Colonic mucosa (tissue), 4 donors: Measurements from ENCODE around the gene CELSR3. TPM values are rescaled to one million over a fixed set of nuclear protein-coding genes. Genes with fewer than 3 reads are reported as not detected.
A peak's percentile ranks its signal among the peaks of the same experiment; 100 is the strongest.

Experiments used
- DNase-seq: peaks from one replicate; pipeline ENCODE4 v3.0.0-alpha.2; 2020
- H3K27ac ChIP-seq: fragments of 200-600 bp; one replicate; pipeline ENCODE4 v1.8.0; 2021
- H3K27me3 ChIP-seq: fragments of 200-600 bp; one replicate; pipeline ENCODE4 v1.8.0; 2021
- H3K36me3 ChIP-seq: fragments of 200-600 bp; one replicate; pipeline ENCODE4 v1.8.0; 2021
- H3K4me1 ChIP-seq: fragments of 200-600 bp; one replicate; pipeline ENCODE4 v1.8.0; 2021; ENCODE audit warnings: mild to moderate bottlenecking
- H3K4me3 ChIP-seq: fragments of 200-600 bp; one replicate; pipeline ENCODE4 v1.8.0; 2021
- H3K9ac ChIP-seq, 2 donors: one replicate each; pipeline ENCODE4 v1.7.0; 2013; ENCODE audit warnings: control low read depth in 2 of 2, low read depth in 2 of 2, low read length in 2 of 2
- H3K9me3 ChIP-seq: fragments of 200-600 bp; one replicate; pipeline ENCODE4 v1.8.0; 2021
- CTCF ChIP-seq: fragments of 200-600 bp; IDR thresholded peaks from one replicate; pipeline ENCODE4 v1.8.0; 2022; ENCODE audit warnings: antibody characterized with exemption, mild to moderate bottlenecking
- intact Hi-C: fragments of 100-400 bp; cut with DNase I; formaldehyde crosslinking; loops from one replicate; pipeline ENCODE4 v1.14.1; 2022
- total RNA-seq, 2 donors: library from RNA; stranded (reverse); fragmentation: NEBNext Ultra II Directional in 1 of 2; extraction: Animal tissue kit (Norgen Biotek cat#: 25700) in 1 of 2; gene quantifications; one replicate each; pipeline ENCODE4 v1.2.1, GENCODE V29; 2021
- donor health status: healthy.
- donor health status: DM: no; HTN: no; CAD: no.
- donor health status: DM: no; HTN: no; CAD: no.

The CELSR3 gene
- total RNA-seq, 2 donors from 2014 or later: 1.3 to 2.0 TPM

DNA sequence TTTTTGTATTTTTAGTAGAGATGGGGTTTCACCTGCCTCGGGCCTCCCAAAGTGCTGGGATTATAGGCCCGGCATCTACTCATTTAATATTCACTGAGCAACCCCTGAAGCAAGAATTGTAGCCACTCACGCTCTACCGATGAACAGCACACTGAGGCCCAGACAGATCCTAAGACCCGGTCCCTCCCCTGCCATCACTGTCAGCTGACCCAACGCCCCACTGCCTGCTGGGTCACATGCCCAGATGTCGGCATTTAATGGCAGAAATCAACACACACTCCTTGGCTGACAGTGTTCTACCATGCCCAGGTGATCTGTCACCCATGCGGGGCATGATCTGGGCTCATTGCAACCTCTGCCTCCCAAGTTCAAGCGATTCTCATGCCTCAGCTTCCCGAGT, 37.9 kb downstream of the CELSR3 start:
- TF ChIP-seq CTCF: no peak
- intact Hi-C loops: no loop called here
- H3K36me3 ChIP-seq: peaks cover 2% of the 10 kb centered on the region
- peak overlapping the region; percentile 40 for H3K27ac ChIP-seq
- DNase-seq: no peak
- no peaks in the 10 kb centered on the region for H3K27me3 ChIP-seq
- H3K4me1 ChIP-seq: peaks cover 7% of the 10 kb centered on the region
- no peaks in the 10 kb centered on the region for H3K9me3 ChIP-seq
- no peak overlapping the region for H3K9ac ChIP-seq
- H3K4me3 ChIP-seq: no peak overlapping the region

- H3K9ac ChIP-seq: peak overlapping the region in 1 of 2 donors; percentile 46
- DNase-seq: no peak
These were observed 38.7 kb downstream of the CELSR3 start for GRCh38 chr3:48623851-48624547.

DNA sequence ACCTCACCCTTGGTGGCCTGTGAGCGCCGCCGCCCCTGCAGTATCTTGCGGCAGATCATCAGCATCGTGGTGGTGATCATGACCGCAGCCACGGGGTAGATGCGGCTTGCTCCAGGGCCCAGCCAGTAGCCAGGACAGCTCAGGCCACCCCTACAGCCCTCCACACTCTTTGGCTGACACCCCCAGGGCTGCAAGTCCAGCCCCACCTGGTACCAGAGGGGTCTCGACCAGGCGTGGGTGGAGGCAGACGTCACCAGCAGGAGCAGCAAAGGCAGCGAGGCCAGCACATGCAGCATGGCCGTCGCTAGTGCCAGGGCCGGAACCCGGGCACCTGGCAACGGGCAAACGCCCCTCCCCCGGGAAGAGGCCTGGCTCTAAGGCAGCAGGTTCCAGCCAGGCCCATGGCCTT, 41.2 kb downstream of the CELSR3 start, which contains the start of gene TMEM89:
Gene TMEM89 (minus strand): TSS at position 309 of the 409 bp plus-strand sequence. CDS start 13 bp downstream, at position 296.
- no peak within 1 kb of the TSS for H3K9ac ChIP-seq
- peaks cover 17% of the 10 kb centered on the region for H3K4me1 ChIP-seq
- H3K9me3 ChIP-seq: peaks cover 4% of the 10 kb centered on the region
- no peaks in the 10 kb centered on the region for H3K36me3 ChIP-seq
- H3K27ac ChIP-seq: no peak within 1 kb of the TSS
- no peak for DNase-seq
- no peaks in the 10 kb centered on the region for H3K27me3 ChIP-seq
- H3K4me3 ChIP-seq: no peak within 1 kb of the TSS
- no peak for TF ChIP-seq CTCF
- intact Hi-C loops: no loop called here

More at GRCh38 chr3:48623851-48624547, 38.7 kb downstream of the CELSR3 start:
- H3K27ac ChIP-seq: peak overlapping the region; percentile 40
- no peaks in the 10 kb centered on the region for H3K36me3 ChIP-seq
- H3K4me1 ChIP-seq: peaks cover 15% of the 10 kb centered on the region
- no peak overlapping the region for H3K4me3 ChIP-seq
- no peak for TF ChIP-seq CTCF
- no peaks in the 10 kb centered on the region for H3K27me3 ChIP-seq
- H3K9me3 ChIP-seq: no peaks in the 10 kb centered on the region
- intact Hi-C loops: no loop called here

DNA sequence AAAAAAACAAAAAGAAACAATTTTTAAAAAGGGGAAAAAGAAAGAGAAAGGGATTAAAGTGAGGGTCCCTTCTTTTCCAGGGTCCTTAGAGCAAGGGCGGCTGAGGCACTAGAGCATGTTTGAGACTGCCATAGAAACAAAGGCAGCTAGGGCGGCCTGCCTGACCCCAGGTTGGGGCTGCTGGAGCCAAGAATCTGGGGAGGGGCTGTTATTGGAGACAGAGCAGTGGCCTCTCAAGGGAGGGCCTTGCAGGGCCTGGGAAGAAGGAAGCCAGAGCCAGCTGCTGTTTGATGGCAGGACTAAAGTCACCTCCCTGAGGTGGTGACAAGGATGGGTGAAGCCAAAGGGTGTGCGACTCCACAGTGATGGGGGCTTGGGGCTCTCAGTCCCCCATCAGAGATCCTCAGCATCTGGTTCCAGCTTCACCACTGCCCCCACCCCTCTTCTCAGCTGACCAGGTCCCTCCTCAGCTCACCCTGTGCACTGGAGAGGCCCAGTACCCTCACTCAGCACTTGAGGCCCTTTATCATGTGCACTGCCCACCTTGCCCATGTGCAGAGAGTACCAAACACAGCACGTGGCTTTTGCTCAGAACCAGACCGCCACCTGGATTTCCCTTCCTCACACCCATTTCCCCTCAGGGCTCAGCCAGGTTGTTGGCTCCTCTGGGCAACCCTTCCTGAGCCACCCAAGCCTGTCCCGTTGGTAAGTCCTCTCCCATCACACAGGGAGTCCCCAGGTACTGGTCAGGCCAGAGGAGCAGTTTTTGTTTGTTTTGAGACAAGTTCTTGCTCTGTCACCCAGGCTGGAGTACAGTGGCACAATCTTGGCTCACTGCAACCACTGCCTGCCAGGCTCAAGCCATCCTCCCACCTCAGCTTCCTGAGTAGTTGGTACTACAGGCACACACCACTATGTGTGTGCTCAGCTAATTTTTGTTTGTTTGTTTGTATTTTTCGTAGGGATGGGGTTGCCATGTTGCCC, 42.9 kb downstream of the CELSR3 start:
- no peak for DNase-seq
- intact Hi-C loops: no loop called here
- Histone ChIP-seq H3K9ac (peak overlapping the region in 1 of 2 donors; percentile 15), H3K4me1 (peaks cover 17% of the 10 kb centered on the region), H3K9me3 (peaks cover 4% of the 10 kb centered on the region), H3K4me3 (no peak overlapping the region), H3K27ac (peak overlapping the region; percentile 74), H3K27me3 (no peaks in the 10 kb centered on the region), H3K36me3 (no peaks in the 10 kb centered on the region)
- TF ChIP-seq CTCF: no peak

DNA sequence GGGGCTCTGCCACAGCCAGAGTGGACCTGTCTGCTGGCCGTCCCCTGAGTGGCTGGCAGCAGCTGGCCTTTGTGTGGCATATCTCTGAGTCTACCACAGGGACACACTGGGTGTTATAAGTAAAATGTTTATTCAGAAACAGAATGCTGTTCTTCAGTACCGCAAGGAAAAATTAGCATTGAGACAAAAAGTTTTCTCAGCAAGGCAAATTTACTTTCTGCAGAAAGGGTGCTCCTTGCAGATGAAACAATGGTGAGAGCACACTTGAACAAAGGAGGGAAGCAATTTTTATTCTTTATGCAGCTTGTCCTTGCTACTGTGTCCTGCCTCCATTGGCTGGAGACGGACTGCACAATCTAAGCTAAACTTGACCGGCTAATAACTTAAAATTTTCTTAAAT, 45.1 kb downstream of the CELSR3 start:
- no peaks in the 10 kb centered on the region for H3K36me3 ChIP-seq
- intact Hi-C loops: no loop called here
- no peaks in the 10 kb centered on the region for H3K27me3 ChIP-seq
- H3K9me3 ChIP-seq: peaks cover 4% of the 10 kb centered on the region
- H3K27ac ChIP-seq: peak overlapping the region; percentile 74
- H3K9ac ChIP-seq: no peak overlapping the region
- no peak for DNase-seq
- TF ChIP-seq CTCF: no peak
- H3K4me3 ChIP-seq: no peak overlapping the region
- H3K4me1 ChIP-seq: peaks cover 12% of the 10 kb centered on the region
